Natural killer cell (primary cell): Measurements from ENCODE around the gene RIPPLY1. TPM values are rescaled to one million over a fixed set of nuclear protein-coding genes. Genes with fewer than 3 reads are reported as not detected.

Experiments used
- ATAC-seq, 3 donors: fragments of 150-1000 bp in 2 of 3; fragments of 200-7000 bp in 1 of 3; cut with Tn5 transposase; 1 replicate in 1 of 3; 2 replicates in 2 of 3; pipeline ENCODE4 v1.10.0; 2021; ENCODE audit warnings: mild to moderate bottlenecking in 2 of 3, moderate library complexity in 2 of 3
- DNase-seq, 2 donors: peaks; one replicate each; pipeline versions ENCODE4 v3.0.0 to v3.0.0-alpha.2; 2013 to 2021; ENCODE audit warnings: mixed read lengths in 1 of 2
- H3K27ac ChIP-seq: one replicate; pipeline ENCODE4 v1.5.1; 2013; ENCODE audit warnings: mild to moderate bottlenecking, low read length
- H3K27me3 ChIP-seq: one replicate; pipeline ENCODE4 v1.6.1; 2013; ENCODE audit warnings: low read length; ENCODE audit not compliant: control insufficient read depth, insufficient read depth
- H3K36me3 ChIP-seq: one replicate; pipeline ENCODE4 v1.6.1; 2013; ENCODE audit warnings: low read length; ENCODE audit not compliant: control insufficient read depth, insufficient read depth
- H3K4me1 ChIP-seq: one replicate; pipeline ENCODE4 v1.6.1; 2013; ENCODE audit warnings: low read length; ENCODE audit not compliant: control insufficient read depth, insufficient read depth
- H3K4me3 ChIP-seq: one replicate; pipeline ENCODE4 v1.5.1; 2013; ENCODE audit warnings: low read length
- H3K9me3 ChIP-seq: one replicate; pipeline ENCODE4 v1.6.1; 2013; ENCODE audit warnings: low read length; ENCODE audit not compliant: control insufficient read depth, insufficient read depth
- H3K27ac Mint-ChIP-seq, 2 donors: one replicate each; pipeline ENCODE4 v1.8.0; 2022; ENCODE audit warnings: mild to moderate bottlenecking in 2 of 2, mixed read lengths in 2 of 2, moderate library complexity in 1 of 2
- H3K27me3 Mint-ChIP-seq, 2 donors: one replicate each; pipeline ENCODE4 v1.8.0; 2022; ENCODE audit warnings: low read depth in 2 of 2, mixed read lengths in 2 of 2
- H3K36me3 Mint-ChIP-seq: one replicate; pipeline ENCODE4 v1.8.0; 2022; ENCODE audit warnings: mixed read lengths
- H3K4me1 Mint-ChIP-seq, 2 donors: one replicate each; pipeline ENCODE4 v1.8.0; 2022; ENCODE audit warnings: mixed read lengths in 2 of 2
- H3K4me3 Mint-ChIP-seq: one replicate; pipeline ENCODE4 v1.8.0; 2022; ENCODE audit warnings: mild to moderate bottlenecking, moderate library complexity, mixed read lengths
- H3K9me3 Mint-ChIP-seq, 2 donors: one replicate each; pipeline ENCODE4 v1.8.0; 2022; ENCODE audit warnings: mixed read lengths in 2 of 2
- WGBS: methylation state at CpG from one replicate; pipeline ENCODE4 v1.1.7; 2013; ENCODE audit warnings: missing lambda C conversion rate; ENCODE audit not compliant: insufficient coverage; 5-methylcytosine and 5-hydroxymethylcytosine counted together
- intact Hi-C: fragments of 100-400 bp; cut with micrococcal nuclease; formaldehyde crosslinking; loops from one replicate; pipeline ENCODE4 v1.14.2; 2022
- total RNA-seq, 4 donors: library from RNA; stranded (reverse); fragments of 120-200 nt in 1 of 4; gene quantifications; one replicate each; pipeline versions ENCODE4 v1.2.3 to v1.2.4, GENCODE V29; 2013 to 2022
- TF ChIP-seq, protein P1 (sequence below): fragments of 200-600 bp; IDR thresholded peaks from one replicate; pipeline ENCODE4 v1.8.0; 2022; ENCODE audit warnings: antibody characterized with exemption

The RIPPLY1 gene
- total RNA-seq, 3 donors from 2014 or later (not counting 1 experiment from before 2014, with no cell fraction given): not detected

DNA sequence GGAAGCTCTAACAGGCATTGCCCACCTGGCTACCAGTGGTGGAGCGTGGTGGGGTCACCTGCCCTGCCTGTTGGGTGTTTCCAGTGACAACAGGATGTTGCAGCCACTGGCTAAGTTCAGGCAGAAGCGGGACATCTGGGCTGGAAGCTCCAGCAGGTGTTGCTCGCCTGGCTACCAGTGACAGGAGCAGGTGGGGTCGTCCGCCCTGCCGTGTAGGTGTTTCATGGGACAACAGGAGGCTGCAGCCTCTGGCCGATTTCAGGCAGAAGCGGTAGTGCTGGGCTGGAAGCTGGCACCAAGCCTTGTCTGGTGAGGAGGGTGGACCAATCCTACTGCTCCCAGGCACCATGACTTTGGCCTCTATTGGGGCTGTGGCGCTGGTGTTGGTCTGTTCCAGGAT lies 39.4 kb downstream of the RIPPLY1 start:
- Histone ChIP-seq H3K27ac (no peak overlapping the region), H3K36me3 (no peaks in the 10 kb centered on the region), H3K4me1 (no peaks in the 10 kb centered on the region), H3K4me3 (no peak overlapping the region), H3K27me3 (no peaks in the 10 kb centered on the region), H3K9me3 (no peaks in the 10 kb centered on the region)
- no peak overlapping the region for H3K4me3 Mint-ChIP-seq
- WGBS: 86% methylated on average over 9 of the region's 9 CpGs
- no peaks in the 10 kb centered on the region for H3K4me1 Mint-ChIP-seq
- H3K36me3 Mint-ChIP-seq: no peaks in the 10 kb centered on the region
- no peak for DNase-seq
- no peak for ATAC-seq
- intact Hi-C loops: no loop called here
- H3K27me3 Mint-ChIP-seq: peaks cover 5 to 36% of the 10 kb centered on the region in 2 donors
- no peak overlapping the region for H3K27ac Mint-ChIP-seq
- H3K9me3 Mint-ChIP-seq: no peaks in the 10 kb centered on the region
- TF ChIP-seq, protein P1, sequence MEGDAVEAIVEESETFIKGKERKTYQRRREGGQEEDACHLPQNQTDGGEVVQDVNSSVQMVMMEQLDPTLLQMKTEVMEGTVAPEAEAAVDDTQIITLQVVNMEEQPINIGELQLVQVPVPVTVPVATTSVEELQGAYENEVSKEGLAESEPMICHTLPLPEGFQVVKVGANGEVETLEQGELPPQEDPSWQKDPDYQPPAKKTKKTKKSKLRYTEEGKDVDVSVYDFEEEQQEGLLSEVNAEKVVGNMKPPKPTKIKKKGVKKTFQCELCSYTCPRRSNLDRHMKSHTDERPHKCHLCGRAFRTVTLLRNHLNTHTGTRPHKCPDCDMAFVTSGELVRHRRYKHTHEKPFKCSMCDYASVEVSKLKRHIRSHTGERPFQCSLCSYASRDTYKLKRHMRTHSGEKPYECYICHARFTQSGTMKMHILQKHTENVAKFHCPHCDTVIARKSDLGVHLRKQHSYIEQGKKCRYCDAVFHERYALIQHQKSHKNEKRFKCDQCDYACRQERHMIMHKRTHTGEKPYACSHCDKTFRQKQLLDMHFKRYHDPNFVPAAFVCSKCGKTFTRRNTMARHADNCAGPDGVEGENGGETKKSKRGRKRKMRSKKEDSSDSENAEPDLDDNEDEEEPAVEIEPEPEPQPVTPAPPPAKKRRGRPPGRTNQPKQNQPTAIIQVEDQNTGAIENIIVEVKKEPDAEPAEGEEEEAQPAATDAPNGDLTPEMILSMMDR: no peak

DNA sequence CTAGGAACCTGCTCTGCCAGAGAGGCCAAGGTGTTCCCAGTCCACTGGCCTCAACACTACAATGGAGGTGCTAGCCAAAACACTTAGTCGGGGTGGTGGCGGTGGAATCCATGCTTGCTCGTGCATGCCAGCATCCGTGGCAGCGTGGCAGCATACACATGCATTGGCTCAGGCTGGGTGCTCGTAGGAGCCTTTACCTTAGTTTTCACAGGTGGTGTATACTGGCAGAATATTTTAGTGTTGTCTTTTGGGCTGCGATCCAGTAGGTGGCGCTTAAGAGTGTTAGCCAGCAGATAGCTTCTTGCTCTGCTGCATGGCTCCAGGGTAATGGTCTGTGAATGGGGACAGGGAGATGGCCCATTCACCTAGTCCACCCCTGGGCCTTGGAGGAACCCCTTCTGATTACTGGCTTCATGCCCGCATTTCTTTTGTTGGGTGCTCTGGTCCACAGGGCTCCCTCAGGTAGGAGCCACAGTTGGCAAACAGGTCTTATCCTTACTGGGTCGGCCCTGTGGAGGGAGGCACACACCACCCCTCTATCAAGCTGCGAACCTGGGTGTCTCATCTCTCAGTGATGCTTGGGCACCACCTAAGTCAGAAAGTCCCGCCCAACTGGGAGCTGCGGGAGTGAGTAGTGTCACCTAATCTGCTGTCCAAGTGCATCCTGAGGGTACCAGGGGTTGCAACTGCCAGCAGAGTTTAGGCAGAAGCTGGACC lies 40.0 kb downstream of the RIPPLY1 start:
- ATAC-seq: peak in 1 of 3 donors; percentile 42
- Mint-ChIP-seq H3K4me3 (no peak overlapping the region), H3K27ac (no peak overlapping the region), H3K9me3 (no peaks in the 10 kb centered on the region), H3K27me3 (peaks cover 5 to 36% of the 10 kb centered on the region in 2 donors), H3K4me1 (no peaks in the 10 kb centered on the region), H3K36me3 (no peaks in the 10 kb centered on the region)
- Histone ChIP-seq H3K27ac (no peak overlapping the region), H3K36me3 (no peaks in the 10 kb centered on the region), H3K27me3 (no peaks in the 10 kb centered on the region), H3K4me1 (no peaks in the 10 kb centered on the region), H3K9me3 (no peaks in the 10 kb centered on the region), H3K4me3 (no peak overlapping the region)
- DNase-seq: peak in 1 of 2 donors; percentile 18
- 84% methylated on average over 13 of the region's 13 CpGs for WGBS
- intact Hi-C loops: no loop called here
- TF ChIP-seq, protein P1: no peak

Other genes with a start within 250 kb of the RIPPLY1 start
- gene RNF128, start 176.6 kb downstream of the RIPPLY1 start, total RNA-seq: not detected
- gene TBC1D8B, start 100.7 kb downstream of the RIPPLY1 start, total RNA-seq: under 1 TPM; 0.12 to 0.18 (median 0.13) TPM
- gene CLDN2, start 17.1 kb upstream of the RIPPLY1 start, total RNA-seq: not detected
- 1 to 10 TPM; 2.5 to 3.6 (median 3.0) TPM for gene MORC4, start 96.9 kb upstream of the RIPPLY1 start, total RNA-seq
- gene RBM41, start 215.5 kb upstream of the RIPPLY1 start, total RNA-seq: 10 to 100 TPM; 14.6 to 18.0 (median 15.3) TPM